Central memory CD8-positive, alpha-beta T cell (primary cell): ENCODE measurements around the gene R3HDM1.

ENCODE experiments used
- ATAC-seq: fragments of 150-1000 bp; cut with Tn5 transposase; replicated peaks from 2 replicates; pipeline ENCODE4 v1.10.0; 2022; ENCODE audit warnings: mild to moderate bottlenecking, moderate FRiP score, moderate number of reproducible peaks; ENCODE audit not compliant: poor library complexity, severe bottlenecking; ENCODE audit errors: extremely low read depth
- DNase-seq, 2 donors: peaks; one replicate each; pipeline ENCODE4 v3.0.0; 2021; ENCODE audit warnings: low spot score in 2 of 2
- H3K27ac Mint-ChIP-seq: one replicate; pipeline ENCODE4 v1.8.0; 2022; ENCODE audit warnings: low read depth, mild to moderate bottlenecking, moderate library complexity, mixed read lengths
- H3K27me3 Mint-ChIP-seq: one replicate; pipeline ENCODE4 v1.8.0; 2022; ENCODE audit warnings: mixed read lengths
- H3K36me3 Mint-ChIP-seq: one replicate; pipeline ENCODE4 v1.8.0; 2022; ENCODE audit warnings: mild to moderate bottlenecking, moderate library complexity, mixed read lengths; ENCODE audit not compliant: insufficient read depth
- H3K4me1 Mint-ChIP-seq: one replicate; pipeline ENCODE4 v1.8.0; 2022; ENCODE audit warnings: mixed read lengths
- H3K4me3 Mint-ChIP-seq: one replicate; pipeline ENCODE4 v1.8.0; 2022; ENCODE audit warnings: mild to moderate bottlenecking, moderate library complexity, mixed read lengths
- H3K9me3 Mint-ChIP-seq: one replicate; pipeline ENCODE4 v1.8.0; 2022; ENCODE audit warnings: mixed read lengths

R3HDM1 gene

DNA sequence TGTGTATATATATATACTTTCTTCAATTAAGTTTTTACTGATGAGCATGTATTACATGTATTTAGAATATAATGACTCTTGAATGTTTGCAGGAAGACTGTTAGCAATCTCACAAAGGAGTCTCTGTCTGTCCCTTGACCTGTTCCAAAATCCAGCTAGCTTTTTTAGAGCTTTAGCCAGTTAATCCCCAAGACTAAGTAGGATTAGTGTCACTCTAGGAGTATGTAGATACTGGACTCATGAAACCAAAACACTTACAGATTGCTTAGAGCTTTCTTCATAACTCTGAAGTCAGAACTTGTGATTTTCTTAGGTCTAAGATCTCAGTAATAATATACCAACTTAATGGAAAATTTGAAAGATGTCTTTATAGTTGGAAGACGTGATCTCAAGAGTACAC lies 212.6 kb downstream of the R3HDM1 start:
- H3K36me3 Mint-ChIP-seq = peaks cover 28% of the 10 kb centered on the region
- H3K27ac Mint-ChIP-seq = peak overlapping the region; percentile 42
- DNase-seq (no peak), ATAC-seq (no peak)
- peaks cover 36% of the 10 kb centered on the region for H3K4me1 Mint-ChIP-seq
- peak overlapping the region; percentile 33 for H3K4me3 Mint-ChIP-seq
- H3K9me3 Mint-ChIP-seq = no peaks in the 10 kb centered on the region
- no peaks in the 10 kb centered on the region for H3K27me3 Mint-ChIP-seq

DNA sequence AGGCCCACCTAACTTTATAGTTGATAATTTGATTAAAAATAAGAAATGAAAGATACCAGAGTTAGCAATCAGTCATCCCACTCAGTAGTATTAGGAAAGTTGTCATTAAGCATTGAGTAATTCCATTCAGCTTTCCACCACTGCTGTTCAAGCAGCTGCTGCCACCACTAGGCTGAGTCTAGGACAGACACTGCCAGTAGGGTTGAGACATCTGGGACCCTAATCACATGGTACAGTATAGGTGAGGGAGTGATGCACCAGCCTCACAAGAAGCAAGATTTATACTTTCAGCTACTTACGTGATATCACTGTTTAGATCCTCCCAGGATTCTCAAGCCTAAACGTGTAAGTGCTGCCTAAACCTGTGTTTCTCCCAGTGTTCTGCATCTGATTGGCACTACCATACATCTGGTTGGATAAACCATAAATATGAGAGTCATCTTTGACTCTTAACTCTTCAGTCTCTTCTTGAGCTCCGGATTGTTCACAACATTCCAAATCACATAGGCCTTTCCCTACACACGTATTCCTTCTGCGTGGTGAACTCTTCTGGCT lies 213.6 kb downstream of the R3HDM1 start:
- Mint-ChIP-seq H3K9me3 (no peaks in the 10 kb centered on the region), H3K4me3 (peak overlapping the region; percentile 33), H3K27ac (no peak overlapping the region), H3K4me1 (peaks cover 44% of the 10 kb centered on the region), H3K36me3 (peaks cover 38% of the 10 kb centered on the region), H3K27me3 (no peaks in the 10 kb centered on the region)
- ATAC-seq (no peak), DNase-seq (no peak)

DNA sequence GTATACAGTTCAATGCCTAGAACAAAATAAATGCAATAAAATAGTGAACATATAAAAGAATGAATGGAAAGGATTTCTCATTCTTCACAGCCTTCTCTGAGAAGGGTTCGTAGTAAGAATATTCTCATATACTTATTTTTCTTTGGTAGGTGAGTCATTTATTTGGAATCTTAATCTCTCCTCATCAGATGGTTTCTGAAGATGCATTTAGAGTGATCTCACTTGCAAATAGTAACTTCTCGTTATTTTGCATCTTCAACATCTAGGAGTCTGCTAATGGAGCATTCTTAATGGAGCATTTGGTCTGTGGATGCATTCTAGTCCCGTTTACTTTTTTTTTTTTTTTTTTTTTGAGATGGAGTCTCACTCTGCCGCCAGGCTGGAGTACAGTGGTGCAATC lies 214.3 kb downstream of the R3HDM1 start:
- H3K27me3 Mint-ChIP-seq = no peaks in the 10 kb centered on the region
- H3K27ac Mint-ChIP-seq = no peak overlapping the region
- peaks cover 42% of the 10 kb centered on the region for H3K36me3 Mint-ChIP-seq
- H3K9me3 Mint-ChIP-seq = no peaks in the 10 kb centered on the region
- peaks cover 47% of the 10 kb centered on the region for H3K4me1 Mint-ChIP-seq
- H3K4me3 Mint-ChIP-seq = no peak overlapping the region
- DNase-seq (no peak), ATAC-seq (no peak)

DNA sequence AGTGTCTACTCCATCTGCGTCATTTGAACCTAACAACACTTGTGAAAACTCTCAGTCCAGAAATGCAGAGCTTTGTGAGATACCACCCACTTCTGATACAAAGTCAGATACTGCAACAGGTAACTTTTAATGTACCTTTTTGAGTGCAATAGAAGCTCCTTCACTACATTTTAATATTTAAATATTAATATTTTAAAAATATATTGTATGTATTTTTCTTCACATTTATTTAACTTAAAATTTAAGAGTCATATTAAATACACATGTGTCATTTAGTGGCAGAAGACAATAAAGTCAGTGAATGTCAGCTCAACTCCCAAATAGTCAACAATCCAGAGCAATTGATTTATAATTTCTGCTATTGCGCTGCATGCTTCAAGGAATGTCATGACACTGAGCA lies 224.3 kb downstream of the R3HDM1 start:
- Mint-ChIP-seq H3K27me3 (no peaks in the 10 kb centered on the region), H3K9me3 (peaks cover 5% of the 10 kb centered on the region), H3K4me3 (no peak overlapping the region), H3K4me1 (no peaks in the 10 kb centered on the region), H3K27ac (no peak overlapping the region), H3K36me3 (peaks cover 54% of the 10 kb centered on the region)
- no peak for DNase-seq
- no peak for ATAC-seq

DNA sequence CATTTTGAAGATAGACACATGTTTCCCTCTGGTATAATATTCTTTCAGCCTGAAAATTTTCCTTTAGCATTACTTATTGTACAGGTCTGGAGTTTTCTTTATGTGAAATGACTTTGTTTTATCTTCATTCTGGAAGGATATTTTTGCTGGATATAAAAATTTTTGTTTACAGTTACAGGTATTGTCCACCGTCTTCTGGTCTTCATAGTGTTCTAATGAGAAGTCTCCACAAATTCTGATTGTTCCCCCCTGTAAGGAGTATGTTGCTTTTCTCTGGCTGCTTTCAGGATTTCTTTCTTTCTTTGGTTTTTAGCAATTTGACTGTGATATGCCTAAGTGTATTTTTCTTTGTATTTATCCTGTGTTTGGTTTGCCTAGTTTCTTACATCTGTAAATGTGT lies 225.4 kb downstream of the R3HDM1 start:
- Mint-ChIP-seq H3K4me1 (no peaks in the 10 kb centered on the region), H3K4me3 (no peak overlapping the region), H3K27ac (no peak overlapping the region), H3K36me3 (peaks cover 55% of the 10 kb centered on the region), H3K9me3 (peaks cover 5% of the 10 kb centered on the region), H3K27me3 (no peaks in the 10 kb centered on the region)
- DNase-seq (no peak), ATAC-seq (no peak)

DNA sequence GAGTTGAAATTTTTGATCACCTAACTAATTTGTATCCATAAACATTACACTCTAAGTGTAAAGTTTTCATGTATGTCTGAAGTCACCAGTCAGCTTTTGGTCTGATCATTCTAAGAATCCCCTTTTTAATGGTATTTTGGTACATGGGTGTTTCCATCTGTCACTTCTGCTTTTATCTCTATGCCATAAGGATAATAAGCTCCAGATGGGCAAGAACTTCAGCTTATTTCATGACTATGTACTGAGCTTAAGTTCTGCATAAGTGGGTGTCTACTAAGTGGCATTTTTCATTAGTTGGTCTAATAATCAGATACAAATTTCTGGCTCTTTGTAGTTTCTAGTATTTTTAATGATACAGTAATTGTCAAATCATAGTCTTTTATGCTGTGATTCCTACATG lies 230.7 kb downstream of the R3HDM1 start:
- Mint-ChIP-seq H3K4me1 (peaks cover 4% of the 10 kb centered on the region), H3K9me3 (peaks cover under 1% of the 10 kb centered on the region), H3K36me3 (peaks cover 67% of the 10 kb centered on the region), H3K27me3 (no peaks in the 10 kb centered on the region), H3K27ac (no peak overlapping the region), H3K4me3 (no peak overlapping the region)
- DNase-seq (no peak), ATAC-seq (no peak)

DNA sequence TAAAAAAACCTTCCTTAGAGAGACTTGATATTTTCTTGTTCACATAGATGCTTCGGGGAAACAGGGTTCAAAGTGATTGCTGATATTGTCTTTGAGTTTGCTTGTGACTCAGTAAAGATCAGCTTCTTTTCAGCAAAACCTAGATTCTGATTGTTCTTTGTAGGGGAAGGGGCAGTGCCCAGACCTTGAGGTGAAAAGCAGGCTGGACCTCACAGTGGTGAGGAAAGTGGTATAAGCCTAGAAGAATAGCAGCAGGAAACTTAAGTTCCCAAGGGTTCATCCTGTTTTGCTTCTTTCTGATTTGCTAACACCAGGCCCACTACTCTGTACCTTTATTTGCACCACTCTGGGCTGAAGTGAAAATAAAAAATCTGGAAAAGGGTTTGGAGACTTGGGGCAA lies 231.2 kb downstream of the R3HDM1 start:
- Mint-ChIP-seq H3K36me3 (peaks cover 68% of the 10 kb centered on the region), H3K4me1 (peaks cover 9% of the 10 kb centered on the region), H3K27me3 (no peaks in the 10 kb centered on the region), H3K4me3 (no peak overlapping the region), H3K9me3 (no peaks in the 10 kb centered on the region), H3K27ac (no peak overlapping the region)
- DNase-seq = no peak
- ATAC-seq = no peak

DNA sequence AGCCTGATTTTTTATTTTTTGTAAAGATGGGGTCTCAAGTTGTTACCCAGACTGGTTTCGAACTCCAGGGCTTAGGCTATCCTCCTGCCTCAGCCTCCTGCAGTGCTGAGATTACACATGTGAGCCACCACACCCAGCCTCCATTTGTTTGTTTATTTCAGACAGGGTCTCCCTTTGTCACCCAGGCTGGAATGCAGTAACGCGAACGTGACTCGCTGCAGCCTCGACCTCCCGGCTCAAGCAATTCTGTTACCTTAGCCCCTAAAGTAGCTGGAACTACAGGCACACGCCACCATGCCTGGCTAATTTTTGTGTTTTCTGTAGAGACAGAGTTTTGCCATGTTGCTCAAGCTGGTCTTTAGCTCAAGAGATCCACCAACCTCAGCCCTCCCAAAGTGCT lies 237.6 kb downstream of the R3HDM1 start:
- peak overlapping the region; percentile 16 for H3K27ac Mint-ChIP-seq
- no peak for ATAC-seq
- no peaks in the 10 kb centered on the region for H3K9me3 Mint-ChIP-seq
- peaks cover 11% of the 10 kb centered on the region for H3K4me1 Mint-ChIP-seq
- H3K36me3 Mint-ChIP-seq = peaks cover 80% of the 10 kb centered on the region
- no peak overlapping the region for H3K4me3 Mint-ChIP-seq
- no peak for DNase-seq
- no peaks in the 10 kb centered on the region for H3K27me3 Mint-ChIP-seq

DNA sequence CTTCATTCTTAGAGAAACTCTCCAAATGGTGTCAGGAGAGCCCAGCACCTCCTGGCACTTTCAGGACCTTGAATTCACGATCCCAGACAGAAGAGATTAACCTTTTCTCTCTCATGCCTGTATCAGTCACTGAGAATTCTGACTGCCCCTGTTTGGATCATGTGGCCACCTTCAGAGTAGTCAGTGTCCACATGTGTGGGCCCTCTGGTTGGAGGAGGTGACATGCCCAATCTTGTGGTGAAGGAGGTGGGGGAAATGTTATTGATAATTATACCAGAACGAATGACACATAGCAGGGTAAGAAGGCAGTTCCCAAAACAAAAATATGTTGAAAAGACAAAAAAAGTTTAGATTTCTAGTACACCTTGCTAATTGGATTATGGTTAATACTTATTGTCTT lies 242.0 kb downstream of the R3HDM1 start:
- Mint-ChIP-seq H3K36me3 (peaks cover 87% of the 10 kb centered on the region), H3K27me3 (no peaks in the 10 kb centered on the region), H3K4me1 (no peaks in the 10 kb centered on the region), H3K9me3 (no peaks in the 10 kb centered on the region), H3K4me3 (no peak overlapping the region), H3K27ac (no peak overlapping the region)
- ATAC-seq (no peak), DNase-seq (no peak)

DNA sequence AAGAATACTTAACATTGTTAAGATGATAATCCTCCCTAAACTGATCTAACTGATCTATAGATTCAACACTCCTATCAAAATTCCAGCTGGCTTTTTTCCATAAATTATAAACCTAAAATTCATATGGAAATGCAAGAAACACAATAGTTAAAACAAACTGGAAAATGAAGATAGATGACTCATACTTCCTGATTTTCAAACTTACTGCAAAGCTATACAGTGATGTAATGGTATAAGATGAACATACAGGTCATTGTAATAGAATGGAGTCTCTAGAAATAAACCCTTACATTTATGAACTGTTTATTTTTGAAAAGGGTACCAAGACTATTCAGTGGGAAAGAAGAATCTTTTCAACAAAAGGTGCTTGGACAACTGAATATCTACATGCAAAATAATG lies 242.6 kb downstream of the R3HDM1 start:
- Mint-ChIP-seq H3K36me3 (peaks cover 85% of the 10 kb centered on the region), H3K4me3 (no peak overlapping the region), H3K27me3 (no peaks in the 10 kb centered on the region), H3K27ac (no peak overlapping the region), H3K9me3 (no peaks in the 10 kb centered on the region), H3K4me1 (no peaks in the 10 kb centered on the region)
- DNase-seq (no peak), ATAC-seq (no peak)
